OCI-LY7 (cell line): Measurements from ENCODE around the gene MLN. TPM values are rescaled to one million over a fixed set of nuclear protein-coding genes. Genes with fewer than 3 reads are reported as not detected.

Experiments
- BruUV-seq: library from RNA; stranded (reverse); fragments of 400-500 nt; replicated peaks from 2 replicates; lab custom pipeline; 2021; lab: Mats Ljungman, UMichigan
- CTCF ChIA-PET: fragments of 300-600 bp; sonication (Branson Sonifier 250); formaldehyde crosslinking; loops from one replicate; lab custom pipeline; 2022; ENCODE audit warnings: antibody characterized with exemption; ENCODE audit not compliant: unreplicated experiment; lab: Charles Lee
- POLR2A ChIA-PET: fragments of 300-600 bp; sonication (Branson Sonifier 250); formaldehyde crosslinking; loops from one replicate; lab custom pipeline; 2022; ENCODE audit warnings: antibody characterized with exemption; lab: Charles Lee
- DNase-seq: peaks from one replicate; pipeline ENCODE4 v3.0.0-alpha.2; 2015; ENCODE audit warnings: low spot score
- H2AFZ ChIP-seq: fragments of 200-600 bp; sonication (generic), shearing (Covaris generic); 2 replicates; pipeline ENCODE4 v1.6.1; 2014; ENCODE audit warnings: mild to moderate bottlenecking, antibody characterized with exemption, low read length, moderate library complexity
- H3K27ac ChIP-seq: fragments of 200-600 bp; sonication (generic); 2 replicates; pipeline ENCODE4 v1.5.1; 2014; ENCODE audit warnings: mixed run types, low read depth, mild to moderate bottlenecking, moderate library complexity, low read length, inconsistent platforms; ENCODE audit not compliant: poor library complexity, severe bottlenecking
- H3K36me3 ChIP-seq: fragments of 200-600 bp; sonication (generic); 2 replicates; pipeline ENCODE4 v1.6.1; 2014; ENCODE audit warnings: mild to moderate bottlenecking, antibody characterized with exemption, low read length, moderate library complexity, mixed read lengths; ENCODE audit not compliant: insufficient read depth
- H3K4me1 ChIP-seq: fragments of 200-600 bp; sonication (generic); 2 replicates; pipeline ENCODE4 v1.5.1; 2014; ENCODE audit warnings: mild to moderate bottlenecking, low read length; ENCODE audit not compliant: insufficient read depth, poor library complexity, severe bottlenecking
- H3K4me2 ChIP-seq: fragments of 200-600 bp; sonication (generic); 2 replicates; pipeline ENCODE4 v1.6.1; 2014; ENCODE audit warnings: mild to moderate bottlenecking, low read length
- H3K4me3 ChIP-seq: fragments of 200-600 bp; sonication (generic); 2 replicates; pipeline ENCODE4 v1.5.1; 2014; ENCODE audit warnings: mild to moderate bottlenecking, low read depth, low read length; ENCODE audit not compliant: poor library complexity, severe bottlenecking
- H3K79me2 ChIP-seq: fragments of 200-600 bp; sonication (generic); 2 replicates; pipeline ENCODE4 v1.6.1; 2016; ENCODE audit warnings: low read depth, mild to moderate bottlenecking, low read length, moderate library complexity, mixed read lengths; ENCODE audit not compliant: insufficient read depth
- H3K9me2 ChIP-seq: fragments of 200-600 bp; sonication (generic); 2 replicates; pipeline ENCODE4 v1.6.1; 2016; ENCODE audit warnings: mild to moderate bottlenecking, low read length, mixed read lengths; ENCODE audit not compliant: insufficient read depth
- H3K9me3 ChIP-seq: fragments of 200-600 bp; sonication (generic); 2 replicates; pipeline ENCODE4 v1.6.1; 2014; ENCODE audit warnings: mild to moderate bottlenecking, mixed run types, low read length, mixed read lengths
- H4K20me1 ChIP-seq: fragments of 200-600 bp; sonication (generic); 2 replicates; pipeline ENCODE4 v1.6.1; 2014; ENCODE audit warnings: mild to moderate bottlenecking, antibody characterized with exemption, low read length, moderate library complexity, mixed read lengths; ENCODE audit not compliant: insufficient read depth
- EZH2phosphoT487 ChIP-seq: fragments of 200-600 bp; sonication (generic); IDR thresholded peaks from 2 replicates; pipeline ENCODE4 v1.6.1; 2018; ENCODE audit warnings: low read depth, borderline replicate concordance, mild to moderate bottlenecking, mixed run types, antibody characterized with exemption, low read length, moderate library complexity, mixed read lengths
- intact Hi-C: fragments of 100-400 bp; cut with micrococcal nuclease; formaldehyde crosslinking; loops from one replicate; pipeline ENCODE4 v1.10.0; 2022; ENCODE audit not compliant: unreplicated experiment
- total RNA-seq, 2 experiments: library from RNA; depleted of rRNA in 1 of 2; stranded (reverse); fragments of >200 nt in 1 of 2; shearing (Covaris generic) in 1 of 2; gene quantifications; 2 replicates each; pipeline ENCODE4 v1.2.3, GENCODE V29; 2014 to 2022
- TF ChIP-seq, protein P1 (sequence below): fragments of 200-600 bp; sonication (generic); conservative IDR thresholded peaks from 2 replicates; pipeline ENCODE4 v1.5.1; 2014; ENCODE audit warnings: mild to moderate bottlenecking, antibody characterized with exemption, low read length, moderate library complexity, mixed read lengths

MLN gene
- total RNA-seq, 2 experiments from 2014 or later = not detected

DNA sequence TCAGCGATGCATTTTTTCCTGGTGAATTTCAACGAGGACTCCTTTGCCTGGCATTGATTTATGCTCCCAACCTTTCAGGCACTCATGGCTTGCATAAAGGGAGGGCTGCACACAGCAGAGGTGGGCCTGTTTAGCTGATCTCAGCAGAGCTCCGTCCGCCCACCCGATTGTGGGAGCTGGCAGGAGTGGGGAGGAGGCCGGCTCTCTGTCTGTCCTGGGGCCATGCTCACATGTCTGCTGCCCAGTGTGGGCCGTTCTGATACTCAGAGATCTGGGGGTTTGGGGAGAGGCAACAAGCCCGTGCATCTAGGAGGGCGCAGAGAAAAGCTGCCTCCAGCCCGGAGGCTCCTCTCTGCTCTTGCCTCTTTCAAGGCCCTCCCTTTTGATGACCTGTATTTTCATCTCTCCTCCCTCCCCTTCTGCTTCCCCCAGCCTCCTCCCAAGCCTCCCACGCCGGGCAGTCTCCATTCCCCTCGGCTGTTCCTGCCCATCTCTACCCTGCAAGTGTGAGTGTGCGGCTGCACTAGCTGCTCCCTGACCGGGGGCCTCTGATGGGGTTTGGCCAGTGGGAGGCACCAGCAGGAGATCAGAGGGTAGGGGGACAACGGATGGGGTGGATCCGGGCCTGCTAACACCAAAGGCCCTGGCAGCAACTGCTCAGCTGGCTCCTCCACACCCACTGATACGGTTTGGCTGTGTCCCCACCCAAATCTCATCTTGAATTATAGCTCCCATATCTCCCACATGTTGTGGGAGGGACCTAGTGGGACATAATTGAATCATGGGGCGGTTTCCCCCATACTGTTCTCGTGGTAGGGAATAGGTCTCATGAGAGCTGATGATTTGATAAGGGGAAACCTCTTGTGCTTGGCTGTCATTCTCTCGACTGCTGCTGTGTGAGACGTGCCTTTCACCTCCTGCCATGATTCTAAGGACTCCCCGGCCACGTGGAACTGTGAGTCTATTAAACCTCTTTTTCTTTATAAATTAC, 39.6 kb upstream of the MLN start:
- intact Hi-C loops = no loop called here
- H3K79me2 ChIP-seq = no peaks in the 10 kb centered on the region
- no peaks in the 10 kb centered on the region for H3K36me3 ChIP-seq
- ChIA-PET POLR2A (no interaction called here), CTCF (interaction anchor here (1.0 kb wide), 1 partner anchor 313 kb away, joined by 3 read pairs; no protein-coding TSS in a partner anchor)
- no peak overlapping the region for H3K27ac ChIP-seq
- no peaks in the 10 kb centered on the region for H4K20me1 ChIP-seq
- H3K4me3 ChIP-seq = no peak overlapping the region
- TF ChIP-seq, protein P1, sequence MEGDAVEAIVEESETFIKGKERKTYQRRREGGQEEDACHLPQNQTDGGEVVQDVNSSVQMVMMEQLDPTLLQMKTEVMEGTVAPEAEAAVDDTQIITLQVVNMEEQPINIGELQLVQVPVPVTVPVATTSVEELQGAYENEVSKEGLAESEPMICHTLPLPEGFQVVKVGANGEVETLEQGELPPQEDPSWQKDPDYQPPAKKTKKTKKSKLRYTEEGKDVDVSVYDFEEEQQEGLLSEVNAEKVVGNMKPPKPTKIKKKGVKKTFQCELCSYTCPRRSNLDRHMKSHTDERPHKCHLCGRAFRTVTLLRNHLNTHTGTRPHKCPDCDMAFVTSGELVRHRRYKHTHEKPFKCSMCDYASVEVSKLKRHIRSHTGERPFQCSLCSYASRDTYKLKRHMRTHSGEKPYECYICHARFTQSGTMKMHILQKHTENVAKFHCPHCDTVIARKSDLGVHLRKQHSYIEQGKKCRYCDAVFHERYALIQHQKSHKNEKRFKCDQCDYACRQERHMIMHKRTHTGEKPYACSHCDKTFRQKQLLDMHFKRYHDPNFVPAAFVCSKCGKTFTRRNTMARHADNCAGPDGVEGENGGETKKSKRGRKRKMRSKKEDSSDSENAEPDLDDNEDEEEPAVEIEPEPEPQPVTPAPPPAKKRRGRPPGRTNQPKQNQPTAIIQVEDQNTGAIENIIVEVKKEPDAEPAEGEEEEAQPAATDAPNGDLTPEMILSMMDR = no peak
- TF ChIP-seq EZH2phosphoT487 = no peak
- BruUV-seq = no TSS peak
- no peak overlapping the region for H2AFZ ChIP-seq
- no peak overlapping the region for H3K4me2 ChIP-seq
- H3K9me3 ChIP-seq = no peaks in the 10 kb centered on the region
- no peak for DNase-seq
- H3K9me2 ChIP-seq = no peaks in the 10 kb centered on the region
- H3K4me1 ChIP-seq = no peaks in the 10 kb centered on the region

DNA sequence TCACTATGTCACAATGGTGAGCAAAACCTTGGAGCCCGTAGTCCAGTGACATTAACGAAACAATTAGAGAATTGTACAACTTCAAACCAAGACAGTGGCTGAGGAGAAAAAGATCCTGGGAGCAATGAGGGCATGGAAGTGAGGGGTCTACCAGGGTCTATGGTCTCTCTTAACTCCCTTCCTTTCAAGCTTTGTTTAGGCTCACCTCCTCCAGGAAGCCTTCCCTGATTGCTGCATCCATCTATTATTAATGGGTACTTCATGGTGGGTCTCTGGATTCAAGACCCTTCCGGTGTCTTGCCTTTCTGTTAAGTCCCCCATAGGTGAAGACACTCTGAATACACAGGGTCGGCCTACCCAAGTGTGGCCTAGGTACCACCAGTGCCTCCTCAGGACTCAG, 38.1 kb upstream of the MLN start:
- intact Hi-C loops = no loop called here
- Histone ChIP-seq H3K27ac (no peak overlapping the region), H3K4me2 (no peak overlapping the region), H3K9me2 (no peaks in the 10 kb centered on the region), H3K79me2 (no peaks in the 10 kb centered on the region), H4K20me1 (no peaks in the 10 kb centered on the region), H3K9me3 (no peaks in the 10 kb centered on the region), H3K36me3 (no peaks in the 10 kb centered on the region), H2AFZ (no peak overlapping the region), H3K4me1 (no peaks in the 10 kb centered on the region), H3K4me3 (no peak overlapping the region)
- no peak for TF ChIP-seq EZH2phosphoT487
- TF ChIP-seq, protein P1 = no peak
- ChIA-PET POLR2A (no interaction called here), CTCF (no interaction called here)
- DNase-seq = no peak
- BruUV-seq = no TSS peak

DNA sequence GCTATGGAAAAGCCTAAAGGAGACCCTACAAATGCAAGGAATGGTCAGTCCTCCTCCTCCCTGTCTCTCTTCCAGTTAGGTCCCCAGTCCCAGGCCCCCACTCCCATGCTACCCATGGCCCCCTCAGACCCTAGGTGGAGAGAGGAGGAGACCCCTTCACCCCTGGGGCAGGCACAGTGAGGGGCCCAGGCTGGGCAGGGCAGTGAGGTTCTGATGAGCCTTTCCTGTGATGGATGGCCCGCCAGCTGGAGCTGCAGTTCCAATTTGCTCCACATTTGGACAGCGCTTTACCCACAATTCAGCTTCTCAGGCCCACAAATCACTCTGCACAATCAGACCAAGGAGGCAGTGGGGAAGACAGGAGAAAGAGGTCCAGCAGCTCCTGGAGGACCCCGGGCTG, 37.3 kb upstream of the MLN start:
- Histone ChIP-seq H3K4me1 (no peaks in the 10 kb centered on the region), H4K20me1 (no peaks in the 10 kb centered on the region), H3K4me2 (no peak overlapping the region), H3K79me2 (no peaks in the 10 kb centered on the region), H3K27ac (no peak overlapping the region), H3K9me2 (no peaks in the 10 kb centered on the region), H2AFZ (no peak overlapping the region), H3K9me3 (no peaks in the 10 kb centered on the region), H3K4me3 (no peak overlapping the region), H3K36me3 (no peaks in the 10 kb centered on the region)
- no peak for DNase-seq
- ChIA-PET CTCF (no interaction called here), POLR2A (no interaction called here)
- BruUV-seq = no TSS peak
- no peak for TF ChIP-seq EZH2phosphoT487
- TF ChIP-seq, protein P1 = no peak
- intact Hi-C loops = no loop called here
